Neural progenitor cell (in vitro differentiated cells): Measurements from ENCODE around the gene STK4.

Experiments used
- CTCF ChIP-seq: fragments of 200-600 bp; sonication (generic); IDR thresholded peaks from 2 replicates; pipeline ENCODE4 v1.5.1; 2017; ENCODE audit warnings: antibody characterized with exemption, mild to moderate bottlenecking
- EZH2 ChIP-seq: fragments of 200-600 bp; sonication (generic); IDR thresholded peaks from 2 replicates; pipeline ENCODE4 v1.6.1; 2017; ENCODE audit warnings: antibody characterized with exemption, mild to moderate bottlenecking, moderate library complexity
- EZH2phosphoT487 ChIP-seq: fragments of 200-600 bp; sonication (generic); IDR thresholded peaks from 2 replicates; pipeline ENCODE4 v1.6.1; 2017; ENCODE audit warnings: antibody characterized with exemption

- no peak for TF ChIP-seq CTCF
- no peak for TF ChIP-seq EZH2
- TF ChIP-seq EZH2phosphoT487, result no peak
These were observed 24.6 kb downstream of the STK4 start for GRCh38 chr20:44990957-44991356.
